ENCODE results near the gene GNAT2.

Gene GNAT2

GRCh38 chr1:109642626-109643025, 23.2 kb upstream of the GNAT2 start:
- H4K20me1 ChIP-seq (ENCODE audit: insufficient read depth, low read length): no peaks in the 10 kb centered on the region
- no peaks in the 10 kb centered on the region for H3K9me3 ChIP-seq (ENCODE audit: insufficient read depth, low read length)
- TF ChIP-seq, protein P1, sequence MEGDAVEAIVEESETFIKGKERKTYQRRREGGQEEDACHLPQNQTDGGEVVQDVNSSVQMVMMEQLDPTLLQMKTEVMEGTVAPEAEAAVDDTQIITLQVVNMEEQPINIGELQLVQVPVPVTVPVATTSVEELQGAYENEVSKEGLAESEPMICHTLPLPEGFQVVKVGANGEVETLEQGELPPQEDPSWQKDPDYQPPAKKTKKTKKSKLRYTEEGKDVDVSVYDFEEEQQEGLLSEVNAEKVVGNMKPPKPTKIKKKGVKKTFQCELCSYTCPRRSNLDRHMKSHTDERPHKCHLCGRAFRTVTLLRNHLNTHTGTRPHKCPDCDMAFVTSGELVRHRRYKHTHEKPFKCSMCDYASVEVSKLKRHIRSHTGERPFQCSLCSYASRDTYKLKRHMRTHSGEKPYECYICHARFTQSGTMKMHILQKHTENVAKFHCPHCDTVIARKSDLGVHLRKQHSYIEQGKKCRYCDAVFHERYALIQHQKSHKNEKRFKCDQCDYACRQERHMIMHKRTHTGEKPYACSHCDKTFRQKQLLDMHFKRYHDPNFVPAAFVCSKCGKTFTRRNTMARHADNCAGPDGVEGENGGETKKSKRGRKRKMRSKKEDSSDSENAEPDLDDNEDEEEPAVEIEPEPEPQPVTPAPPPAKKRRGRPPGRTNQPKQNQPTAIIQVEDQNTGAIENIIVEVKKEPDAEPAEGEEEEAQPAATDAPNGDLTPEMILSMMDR (IDR thresholded peaks at IDR 0.05; ENCODE audit: low read depth, low read length): no peak
- TF ChIP-seq EZH2phosphoT487 (IDR thresholded peaks at IDR 0.05; ENCODE audit: low read depth): no peak
- H3K4me3 ChIP-seq (ENCODE audit: low read length): no peak overlapping the region
- no peak overlapping the region for H2AFZ ChIP-seq (ENCODE audit: low read depth, low read length)
- H3K79me2 ChIP-seq (ENCODE audit: low read length): no peaks in the 10 kb centered on the region
- no peaks in the 10 kb centered on the region for H3K27me3 ChIP-seq (ENCODE audit: low read depth, low read length)
- H3K4me2 ChIP-seq (ENCODE audit: low read length): no peak overlapping the region
- H3K9ac ChIP-seq (ENCODE audit: low read length): no peak overlapping the region
- no peak overlapping the region for H3K27ac ChIP-seq (ENCODE audit: low read length)
- H3K4me1 ChIP-seq (ENCODE audit: low read length): peaks cover 10% of the 10 kb centered on the region
- no peaks in the 10 kb centered on the region for H3K36me3 ChIP-seq (replicated peaks; ENCODE audit: low read depth, low read length)

- H3K4me1 ChIP-seq (ENCODE audit: low read length): peaks cover 10% of the 10 kb centered on the region
- H3K4me3 ChIP-seq (ENCODE audit: low read length): no peak overlapping the region
- no peaks in the 10 kb centered on the region for H3K27me3 ChIP-seq (ENCODE audit: low read depth, low read length)
- H3K9me3 ChIP-seq (ENCODE audit: insufficient read depth, low read length): no peaks in the 10 kb centered on the region
- H3K9ac ChIP-seq (ENCODE audit: low read length): no peak overlapping the region
- no peak overlapping the region for H3K4me2 ChIP-seq (ENCODE audit: low read length)
- no peaks in the 10 kb centered on the region for H4K20me1 ChIP-seq (ENCODE audit: insufficient read depth, low read length)
- no peak overlapping the region for H2AFZ ChIP-seq (ENCODE audit: low read depth, low read length)
- no peaks in the 10 kb centered on the region for H3K36me3 ChIP-seq (replicated peaks; ENCODE audit: low read depth, low read length)
- TF ChIP-seq, protein P1 (IDR thresholded peaks at IDR 0.05; ENCODE audit: low read depth, low read length): no peak
- TF ChIP-seq EZH2phosphoT487 (IDR thresholded peaks at IDR 0.05; ENCODE audit: low read depth): no peak
- H3K79me2 ChIP-seq (ENCODE audit: low read length): no peaks in the 10 kb centered on the region
- H3K27ac ChIP-seq (ENCODE audit: low read length): no peak overlapping the region
Observed at GRCh38 chr1:109641861-109642260, 22.4 kb upstream of the GNAT2 start.

GRCh38 chr1:109641078-109641740, 21.8 kb upstream of the GNAT2 start:
- Histone ChIP-seq H3K79me2 (ENCODE audit: low read length) (no peaks in the 10 kb centered on the region), H3K9ac (ENCODE audit: low read length) (no peak overlapping the region), H3K9me3 (ENCODE audit: insufficient read depth, low read length) (no peaks in the 10 kb centered on the region), H3K4me3 (ENCODE audit: low read length) (no peak overlapping the region), H3K27me3 (ENCODE audit: low read depth, low read length) (no peaks in the 10 kb centered on the region), H4K20me1 (ENCODE audit: insufficient read depth, low read length) (no peaks in the 10 kb centered on the region), H2AFZ (ENCODE audit: low read depth, low read length) (no peak overlapping the region), H3K36me3 (replicated peaks; ENCODE audit: low read depth, low read length) (no peaks in the 10 kb centered on the region), H3K4me2 (ENCODE audit: low read length) (no peak overlapping the region), H3K27ac (ENCODE audit: low read length) (no peak overlapping the region), H3K4me1 (ENCODE audit: low read length) (peaks cover 13% of the 10 kb centered on the region)
- TF ChIP-seq, protein P1 (IDR thresholded peaks at IDR 0.05; ENCODE audit: low read depth, low read length): no peak
- no peak for TF ChIP-seq EZH2phosphoT487 (IDR thresholded peaks at IDR 0.05; ENCODE audit: low read depth)

DNA sequence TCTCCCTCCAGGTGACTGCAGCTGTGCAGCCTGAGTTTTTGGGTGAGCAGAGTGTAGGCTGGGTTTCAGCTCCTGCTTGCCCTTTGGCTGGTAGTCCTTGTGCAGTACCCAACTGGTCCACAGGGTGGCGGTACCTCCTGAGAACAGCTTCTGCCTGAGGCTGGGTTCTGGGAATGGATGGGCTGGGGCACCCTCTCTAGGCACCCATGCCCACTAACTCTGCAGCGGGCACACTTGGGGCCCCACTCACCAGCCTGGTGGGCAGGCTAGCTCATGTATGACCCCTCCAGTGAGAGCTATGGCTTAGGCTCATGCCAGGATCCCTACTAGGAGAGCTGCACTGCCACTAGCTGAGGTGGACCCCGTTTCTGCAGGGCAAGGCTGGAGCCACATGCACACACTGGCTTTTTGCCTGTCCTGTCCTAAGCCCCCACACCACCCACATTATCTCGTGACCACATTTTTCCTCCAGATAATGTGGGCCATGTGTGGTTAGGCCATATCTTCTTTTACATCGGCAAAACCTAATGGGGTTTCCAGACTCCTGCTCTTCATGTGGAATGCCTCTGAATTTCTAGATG, 21.0 kb upstream of the GNAT2 start:
- Histone ChIP-seq H2AFZ (ENCODE audit: low read depth, low read length) (no peak overlapping the region), H3K27ac (ENCODE audit: low read length) (no peak overlapping the region), H3K4me2 (ENCODE audit: low read length) (peak overlapping the region; percentile 37; the same call in 1 of the 2 replicates), H3K27me3 (ENCODE audit: low read depth, low read length) (no peaks in the 10 kb centered on the region), H3K9ac (ENCODE audit: low read length) (no peak overlapping the region), H3K79me2 (ENCODE audit: low read length) (no peaks in the 10 kb centered on the region), H4K20me1 (ENCODE audit: insufficient read depth, low read length) (no peaks in the 10 kb centered on the region), H3K4me3 (ENCODE audit: low read length) (no peak overlapping the region), H3K4me1 (ENCODE audit: low read length) (peaks cover 21% of the 10 kb centered on the region), H3K9me3 (ENCODE audit: insufficient read depth, low read length) (no peaks in the 10 kb centered on the region), H3K36me3 (replicated peaks; ENCODE audit: low read depth, low read length) (no peaks in the 10 kb centered on the region)
- no peak for TF ChIP-seq EZH2phosphoT487 (IDR thresholded peaks at IDR 0.05; ENCODE audit: low read depth)
- TF ChIP-seq, protein P1 (IDR thresholded peaks at IDR 0.05; ENCODE audit: low read depth, low read length): peak; percentile 71

Data from OCI-LY3 (cell line).